ENCODE measurements around the gene RRM1. TPM values are rescaled to one million over a fixed set of nuclear protein-coding genes. Genes with fewer than 3 reads are reported as not detected.

Gene RRM1
- total and polyA plus RNA-seq, 10 of the 15 experiments (the other 5 are each of a cell fraction or from before 2014, with no cell fraction given), result 94.0 to 255 (median 148) TPM

DNA sequence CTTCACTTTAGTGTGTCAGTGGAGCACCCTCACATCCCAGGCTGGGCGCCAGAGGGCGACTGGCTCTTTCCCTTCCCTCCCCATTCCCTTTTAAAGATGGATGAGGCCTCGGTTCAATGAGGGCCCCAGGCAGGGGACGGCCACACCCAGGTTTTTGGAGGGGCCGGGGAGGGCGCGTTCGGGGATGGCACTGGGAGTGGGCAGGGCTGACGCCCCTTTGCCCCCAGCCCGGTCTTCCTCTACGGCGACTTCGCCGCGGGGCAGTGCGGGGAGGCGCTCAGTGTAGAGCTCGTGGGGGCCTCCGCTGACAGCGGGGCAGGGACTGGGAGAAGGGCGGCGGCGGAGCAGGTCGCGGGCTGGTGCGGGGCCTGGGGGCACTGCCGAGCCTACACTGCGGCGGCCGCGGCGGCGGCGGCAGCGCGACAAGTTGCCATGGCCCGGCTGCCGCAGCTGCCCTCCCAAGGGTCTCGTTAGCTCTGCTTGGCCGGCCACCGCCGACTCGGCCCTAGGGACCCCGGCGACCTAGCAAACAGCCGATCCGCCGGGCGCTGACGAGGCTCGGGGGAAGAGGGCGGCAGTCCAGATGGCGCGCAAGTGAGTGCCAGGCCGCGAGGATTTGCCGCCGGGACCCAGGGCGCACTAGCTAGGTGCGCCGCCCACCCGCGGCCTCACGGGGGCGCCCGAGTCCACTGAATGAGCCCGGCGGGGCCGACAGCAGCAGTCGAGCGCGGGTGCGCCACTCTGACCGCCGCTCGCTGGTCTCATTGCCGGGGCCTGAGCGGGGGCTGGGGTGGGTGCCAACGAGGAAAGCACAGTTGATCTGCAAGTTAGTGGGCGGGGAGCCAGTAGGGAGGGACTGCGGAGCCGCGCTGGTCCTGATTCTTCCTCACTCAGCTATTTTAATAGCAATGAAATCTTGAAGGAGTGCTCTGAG lies 92.7 kb downstream of the RRM1 start (continued):
- no peak for TF ChIP-seq ZNF384 (IDR thresholded peaks at IDR 0.05; ENCODE audit: borderline replicate concordance, low read depth, low read length)
- no peak for TF ChIP-seq HCFC1 (IDR thresholded peaks at IDR 0.05; ENCODE audit: low read length)
- peak; percentile 88 for TF ChIP-seq RAD21 (IDR thresholded peaks at IDR 0.05; ENCODE audit: insufficient read depth, low read depth, low read length)
- TF ChIP-seq RUNX3 (IDR thresholded peaks at IDR 0.05; ENCODE audit: low read length), result peak; percentile 11; the same call in 1 of the 2 replicates
- TF ChIP-seq, protein P1, sequence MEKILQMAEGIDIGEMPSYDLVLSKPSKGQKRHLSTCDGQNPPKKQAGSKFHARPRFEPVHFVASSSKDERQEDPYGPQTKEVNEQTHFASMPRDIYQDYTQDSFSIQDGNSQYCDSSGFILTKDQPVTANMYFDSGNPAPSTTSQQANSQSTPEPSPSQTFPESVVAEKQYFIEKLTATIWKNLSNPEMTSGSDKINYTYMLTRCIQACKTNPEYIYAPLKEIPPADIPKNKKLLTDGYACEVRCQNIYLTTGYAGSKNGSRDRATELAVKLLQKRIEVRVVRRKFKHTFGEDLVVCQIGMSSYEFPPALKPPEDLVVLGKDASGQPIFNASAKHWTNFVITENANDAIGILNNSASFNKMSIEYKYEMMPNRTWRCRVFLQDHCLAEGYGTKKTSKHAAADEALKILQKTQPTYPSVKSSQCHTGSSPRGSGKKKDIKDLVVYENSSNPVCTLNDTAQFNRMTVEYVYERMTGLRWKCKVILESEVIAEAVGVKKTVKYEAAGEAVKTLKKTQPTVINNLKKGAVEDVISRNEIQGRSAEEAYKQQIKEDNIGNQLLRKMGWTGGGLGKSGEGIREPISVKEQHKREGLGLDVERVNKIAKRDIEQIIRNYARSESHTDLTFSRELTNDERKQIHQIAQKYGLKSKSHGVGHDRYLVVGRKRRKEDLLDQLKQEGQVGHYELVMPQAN (conservative IDR thresholded peaks at IDR 0.05), result no peak
- TF ChIP-seq ZNF207 (IDR thresholded peaks at IDR 0.05; ENCODE audit: borderline replicate concordance), result peak; percentile 52; the same call in 1 of the 2 replicates

Other genes starting within 250 kb of the RRM1 start
- gene STIM1, start 239.1 kb upstream of the RRM1 start, total RNA-seq (2014; rRNA removed), result 21.6 and 24.0 TPM in 2 replicates
- 24.9 and 26.0 TPM in 2 replicates for gene STIM1, start 239.1 kb upstream of the RRM1 start, total RNA-seq (2014; rRNA removed; fragmentation: Illumina TruSeq; extraction: Trizol)
- gene STIM1, start 239.1 kb upstream of the RRM1 start, total RNA-seq (2021), result 55.9 and 57.7 TPM in 2 replicates
- 36.3 and 39.3 TPM in 2 replicates for gene STIM1, start 239.1 kb upstream of the RRM1 start, polyA plus RNA-seq (2011; rRNA removed)
- gene STIM1, start 239.1 kb upstream of the RRM1 start, polyA plus RNA-seq (2014; fragmentation: Illumina TruSeq; extraction: Trizol), result 29.1 and 37.0 TPM in 2 replicates
- gene STIM1, start 239.1 kb upstream of the RRM1 start, polyA plus RNA-seq (2014; fragmentation: Nextera tagmentation; extraction: Ambion mirVana), result 1 to 10 TPM; 8.6 to 9.9 TPM
- 26.7 and 31.0 TPM in 2 replicates for gene STIM1, start 239.1 kb upstream of the RRM1 start, polyA plus RNA-seq (2014; rRNA removed)
- 10 to 100 TPM; 31.8 to 36.8 TPM for gene STIM1, start 239.1 kb upstream of the RRM1 start, polyA plus RNA-seq (2016; fragmentation: Nextera tagmentation; extraction: Ambion mirVana)